Measurements from ENCODE around the gene KIAA0319L.
A peak's percentile ranks its signal among the peaks of the same experiment; 100 is the strongest.

KIAA0319L gene

DNA sequence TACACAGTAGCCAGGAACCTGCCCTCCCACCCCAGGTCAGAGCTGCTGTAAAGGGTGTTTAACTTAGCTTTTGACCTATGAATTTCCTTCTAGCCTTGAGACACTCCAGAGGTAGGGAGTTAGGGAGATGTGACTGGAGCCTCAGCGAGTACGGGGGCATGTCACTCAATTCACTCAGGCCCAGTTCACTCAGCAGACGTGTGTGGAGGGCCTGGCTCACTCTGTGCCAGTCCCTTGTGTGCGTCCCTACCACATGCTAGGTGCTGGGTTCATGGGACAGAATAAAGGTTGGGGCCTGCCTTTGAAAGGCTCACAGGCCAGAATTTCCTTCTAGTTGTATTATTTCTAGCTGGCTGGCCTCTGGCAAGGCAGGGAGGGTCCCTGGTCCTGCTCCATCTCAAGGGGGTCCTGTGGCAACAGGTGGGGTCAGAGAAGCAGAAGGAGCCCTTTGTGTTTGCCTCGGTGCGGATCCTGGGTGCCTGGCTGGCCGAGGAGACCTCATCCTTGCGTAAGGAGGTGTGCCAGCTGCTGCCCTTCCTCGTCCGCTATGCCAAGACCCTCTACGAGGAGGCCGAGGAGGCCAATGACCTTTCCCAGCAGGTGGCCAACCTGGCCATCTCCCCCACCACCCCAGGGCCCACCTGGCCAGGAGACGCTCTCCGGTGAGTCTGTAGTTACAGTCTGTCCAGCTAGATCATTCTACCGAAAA lies 4.9 kb upstream of the KIAA0319L start:
- DNase-seq (ENCODE audit: low read depth) = no peak

DNA sequence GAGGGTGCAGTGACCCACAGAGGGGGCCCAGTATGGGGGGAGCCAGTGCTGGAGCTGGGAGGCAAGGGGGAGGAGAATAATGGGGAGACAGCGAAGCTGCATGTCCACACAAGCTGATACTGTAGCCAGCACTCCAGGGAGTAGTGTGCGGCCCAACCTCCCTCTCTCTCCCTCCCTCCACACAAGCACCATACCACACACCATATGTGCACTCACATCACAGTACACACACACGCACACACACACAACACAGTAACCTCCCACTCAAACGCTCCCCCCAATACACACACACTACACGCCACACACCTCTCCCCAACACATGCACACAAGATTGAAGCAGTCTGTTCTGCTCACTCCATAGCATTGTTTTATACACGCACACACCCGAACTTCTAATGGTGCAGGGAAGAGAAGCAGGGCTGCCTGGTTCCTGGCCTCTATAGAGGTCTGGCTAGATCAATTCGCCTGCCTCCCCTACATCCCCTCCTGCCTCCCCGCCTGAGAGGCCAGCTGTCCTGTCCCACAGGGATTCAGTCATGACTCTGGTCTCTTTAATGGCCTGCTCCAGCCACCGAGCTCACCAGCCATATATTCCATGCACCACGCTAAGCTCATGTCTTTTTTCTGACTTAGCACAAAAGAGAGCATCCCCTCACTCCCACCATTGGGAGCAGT lies 4.2 kb upstream of the KIAA0319L start:
- no peak for DNase-seq (ENCODE audit: low read depth)

DNA sequence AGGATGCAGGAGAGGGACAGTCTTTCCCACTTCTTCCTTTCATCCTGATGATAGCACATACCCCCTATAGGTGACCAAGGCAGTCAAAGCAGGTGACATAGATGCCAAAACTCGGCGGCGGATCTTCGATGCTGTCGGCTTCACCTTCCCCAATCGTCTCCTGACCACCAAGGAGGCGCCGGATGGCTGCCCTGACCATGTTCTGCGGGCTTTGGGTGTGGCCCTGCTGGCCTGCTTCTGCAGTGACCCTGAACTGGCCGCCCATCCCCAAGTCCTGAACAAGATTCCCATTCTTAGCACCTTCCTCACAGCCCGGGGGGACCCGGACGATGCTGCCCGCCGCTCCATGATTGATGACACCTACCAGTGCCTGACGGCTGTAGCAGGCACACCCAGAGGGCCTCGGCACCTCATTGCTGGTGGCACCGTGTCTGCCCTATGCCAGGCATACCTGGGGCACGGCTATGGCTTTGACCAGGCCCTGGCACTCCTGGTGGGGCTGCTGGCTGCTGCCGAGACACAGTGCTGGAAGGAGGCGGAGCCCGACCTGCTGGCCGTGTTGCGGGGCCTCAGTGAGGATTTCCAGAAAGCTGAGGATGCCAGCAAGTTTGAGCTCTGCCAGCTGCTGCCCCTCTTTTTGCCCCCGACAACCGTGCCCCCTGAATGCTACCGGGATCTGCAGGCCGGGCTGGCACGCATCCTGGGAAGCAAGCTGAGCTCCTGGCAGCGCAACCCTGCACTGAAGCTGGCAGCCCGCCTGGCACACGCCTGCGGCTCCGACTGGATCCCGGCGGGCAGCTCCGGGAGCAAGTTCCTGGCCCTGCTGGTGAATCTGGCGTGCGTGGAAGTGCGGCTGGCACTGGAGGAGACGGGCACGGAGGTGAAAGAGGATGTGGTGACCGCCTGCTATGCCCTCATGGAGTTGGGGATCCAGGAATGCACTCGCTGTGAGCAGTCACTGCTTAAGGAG lies 3.3 kb upstream of the KIAA0319L start:
- DNase-seq (ENCODE audit: low read depth) = no peak

DNA sequence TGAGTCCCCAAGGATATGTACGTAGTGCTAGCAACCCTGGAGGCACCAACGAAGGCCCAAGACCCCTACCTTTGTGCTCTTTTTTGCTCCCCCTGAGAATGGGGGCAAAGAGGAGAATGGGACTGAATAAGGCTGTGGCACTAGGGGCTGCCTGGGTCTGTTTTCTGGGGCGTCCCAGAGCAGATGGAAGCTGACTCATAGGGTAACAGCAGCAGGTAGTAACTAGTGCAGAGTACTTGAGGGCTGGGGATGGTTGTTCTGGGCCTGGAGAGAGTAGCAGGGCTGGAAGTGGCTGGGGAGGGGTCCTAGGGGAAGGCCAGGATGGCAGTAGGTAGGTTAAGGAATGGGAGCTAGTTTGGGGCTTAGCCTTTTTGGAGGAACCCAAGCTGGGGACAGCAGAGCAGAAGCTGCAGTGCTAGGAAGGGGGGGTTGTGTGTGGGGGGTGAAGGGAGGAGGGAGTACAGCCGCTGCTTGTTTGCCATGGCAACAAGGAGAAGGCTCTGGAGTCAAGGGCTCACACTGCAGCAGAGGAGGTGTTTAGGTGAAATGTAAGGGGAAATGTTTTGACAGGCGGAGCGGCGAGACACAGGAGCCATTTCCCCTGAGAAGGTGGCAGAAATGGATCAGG lies 2.2 kb upstream of the KIAA0319L start:
- no peak for DNase-seq (ENCODE audit: low read depth)

DNA sequence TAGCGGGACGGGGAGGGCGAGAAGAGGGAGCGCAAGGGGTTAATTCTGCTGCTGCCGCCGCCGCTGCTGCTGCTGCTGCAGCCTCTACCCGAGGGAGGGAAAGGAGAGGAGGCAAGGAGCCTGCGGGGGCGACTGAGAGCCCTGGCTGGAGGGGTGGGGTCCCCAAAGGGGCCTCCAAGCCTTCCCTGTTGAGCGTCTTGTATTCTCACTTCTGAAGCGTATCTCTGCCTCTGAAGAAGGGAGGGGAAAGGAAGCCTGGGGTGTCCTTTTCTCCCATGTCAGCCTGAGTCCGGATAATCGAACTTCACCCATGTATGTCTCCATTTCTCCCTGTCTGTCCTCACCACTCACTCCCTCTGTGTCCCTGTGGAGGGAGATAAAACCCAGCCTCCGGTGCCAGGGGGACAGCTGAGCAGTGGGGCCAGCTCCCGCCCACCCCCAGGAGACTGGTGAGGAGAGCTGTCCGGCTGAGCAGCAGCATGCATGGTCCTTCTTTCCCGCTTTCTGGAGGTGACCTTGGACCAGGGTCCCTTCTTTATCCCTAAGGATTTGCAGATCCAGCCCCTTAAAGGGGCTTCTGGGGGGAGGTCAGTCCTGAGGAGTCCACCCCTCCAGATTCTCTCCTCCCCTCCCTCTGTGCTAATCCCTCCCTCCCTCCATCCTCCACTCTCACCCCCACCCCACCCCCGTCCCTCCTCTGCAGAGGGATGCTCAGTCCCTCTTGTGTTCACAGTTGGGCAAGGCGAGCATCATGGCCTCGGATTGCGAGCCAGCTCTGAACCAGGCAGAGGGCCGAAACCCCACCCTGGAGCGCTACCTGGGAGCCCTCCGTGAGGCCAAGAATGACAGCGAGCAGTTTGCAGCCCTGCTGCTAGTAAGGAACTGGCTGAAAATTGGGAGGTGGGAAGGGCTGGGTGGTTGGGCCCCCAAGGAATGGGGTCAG lies 1.4 kb upstream of the KIAA0319L start:
- DNase-seq (ENCODE audit: low read depth) = no peak

DNA sequence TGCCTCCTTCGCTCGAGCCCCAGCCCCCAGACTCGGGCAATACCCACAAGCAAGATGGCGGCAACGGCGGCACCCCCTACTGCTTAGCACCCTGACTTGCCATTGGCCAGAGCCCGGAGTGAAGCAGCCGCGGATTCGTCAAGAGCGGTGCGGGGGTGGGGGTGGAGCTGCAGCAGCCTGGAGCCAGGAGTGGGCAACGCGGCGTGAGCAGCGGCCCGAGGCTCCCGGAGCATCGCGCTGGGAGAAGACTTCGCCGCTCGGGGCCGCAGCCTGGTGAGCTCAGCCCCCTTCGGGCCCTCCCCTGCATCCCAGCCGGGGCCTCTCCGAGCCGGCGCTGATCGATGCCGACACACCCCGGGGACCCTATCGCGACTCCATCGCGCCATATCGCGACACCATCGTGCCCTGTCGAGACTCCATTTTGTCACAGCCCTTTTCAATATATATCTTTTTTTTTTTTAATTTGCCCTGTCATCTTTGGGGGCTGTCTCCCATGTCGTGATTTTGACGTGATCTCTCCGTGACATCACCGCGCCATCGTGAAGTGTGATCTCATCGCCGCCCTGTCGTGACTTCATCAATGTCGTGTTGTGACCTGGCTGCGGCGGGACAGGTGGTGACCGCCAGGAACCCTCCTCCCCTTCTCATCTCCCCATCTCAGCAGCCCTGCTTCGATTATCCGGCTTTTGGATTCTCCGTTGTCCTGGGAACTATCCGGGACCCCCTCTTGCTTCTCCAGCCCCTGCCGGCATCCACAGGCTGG lies 589 bp upstream of the KIAA0319L start, which contains the start of gene NCDN:
NCDN (plus strand) TSS at position 189 of the 763 bp plus-strand sequence; CDS start at position 581, 392 bp downstream.
- DNase-seq (ENCODE audit: low read depth) = peak; percentile 91

DNA sequence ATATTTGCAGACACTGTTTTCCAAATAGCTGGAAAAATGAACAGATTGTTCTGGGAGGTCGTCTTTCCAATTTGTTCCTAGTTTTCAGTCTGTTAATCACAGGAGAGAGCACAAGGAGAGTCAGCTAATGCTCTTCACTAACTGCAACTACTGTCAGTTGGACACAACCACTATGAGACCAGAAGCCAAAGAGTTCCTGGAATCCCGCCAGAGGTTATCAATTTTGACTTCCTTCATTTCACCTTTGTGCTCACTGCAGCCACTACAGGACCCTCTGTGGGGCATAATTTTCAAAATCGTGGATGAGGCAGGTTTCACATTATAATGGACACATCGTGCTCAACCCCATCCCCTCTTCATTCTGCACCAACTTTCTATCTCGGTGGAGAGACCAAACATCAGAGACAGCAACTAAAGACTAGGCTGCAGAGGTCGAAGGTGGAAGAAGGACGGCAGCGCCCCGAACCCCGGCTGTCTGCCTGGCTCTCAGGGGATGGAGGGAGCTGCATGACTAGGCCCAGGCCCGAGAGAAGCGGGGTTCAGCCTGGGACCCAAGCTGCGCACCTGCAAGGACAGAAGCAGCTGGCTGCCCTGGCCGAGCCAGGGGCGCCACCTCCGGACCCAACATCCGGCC lies 602 bp downstream of the KIAA0319L start:
- no peak for DNase-seq (ENCODE audit: low read depth)

DNA sequence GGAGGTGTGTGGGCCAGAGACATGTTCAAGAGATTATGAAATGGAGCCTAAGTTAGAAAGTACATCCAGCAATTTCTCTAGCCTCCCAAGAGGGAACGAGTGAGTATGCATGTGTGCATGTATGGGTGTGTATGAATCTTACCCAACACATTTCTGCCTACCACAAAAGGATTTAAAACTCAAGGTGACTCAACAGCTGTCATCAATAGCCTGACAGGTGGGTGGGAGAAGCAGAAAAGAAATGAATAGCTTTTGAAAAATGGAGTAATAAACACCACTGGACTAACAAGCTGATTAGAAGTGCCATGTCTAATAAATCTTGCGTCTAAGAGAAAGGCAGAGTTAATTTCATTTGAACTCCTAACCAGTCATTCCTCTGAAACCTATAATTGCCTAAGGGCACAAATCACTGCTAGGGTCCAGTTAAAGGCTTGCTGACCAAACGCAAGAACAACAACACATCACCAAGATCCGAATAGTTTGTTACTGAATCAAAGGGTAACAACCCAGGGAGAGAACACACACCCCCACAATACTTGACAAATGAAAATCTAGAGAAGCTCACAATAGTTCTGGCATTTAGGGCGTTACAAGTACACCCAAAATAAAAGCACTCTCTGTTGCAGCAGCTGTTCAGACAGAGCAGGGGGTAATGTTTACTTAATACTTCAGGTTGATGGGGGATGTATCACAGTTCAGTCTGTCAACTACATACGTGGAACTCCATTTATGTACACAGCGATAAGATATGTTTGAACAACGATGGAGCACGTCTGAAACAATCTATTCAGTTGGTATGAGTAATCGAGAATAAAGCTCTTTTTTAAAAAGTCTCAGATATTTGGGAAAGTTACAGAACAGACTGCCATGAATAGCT lies 1.4 kb downstream of the KIAA0319L start:
- no peak for DNase-seq (ENCODE audit: low read depth)

DNA sequence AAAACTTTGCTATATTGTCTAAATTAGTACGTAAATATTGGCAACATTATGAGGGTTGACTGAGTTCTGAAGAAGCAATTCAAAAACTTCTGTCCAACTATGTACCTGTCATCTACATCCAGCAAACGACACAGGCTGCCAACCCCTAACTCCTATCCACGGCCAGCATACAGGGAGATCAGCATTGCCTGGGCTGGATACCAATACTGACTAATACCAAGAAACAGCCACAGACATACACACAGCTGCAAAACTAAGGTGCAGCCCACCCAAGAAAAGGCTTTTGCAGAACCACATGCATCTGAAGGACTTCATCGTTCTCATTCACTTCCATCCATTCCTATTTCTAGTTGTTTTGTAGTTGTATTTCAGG lies 2.0 kb downstream of the KIAA0319L start:
- DNase-seq (ENCODE audit: low read depth) = no peak

DNA sequence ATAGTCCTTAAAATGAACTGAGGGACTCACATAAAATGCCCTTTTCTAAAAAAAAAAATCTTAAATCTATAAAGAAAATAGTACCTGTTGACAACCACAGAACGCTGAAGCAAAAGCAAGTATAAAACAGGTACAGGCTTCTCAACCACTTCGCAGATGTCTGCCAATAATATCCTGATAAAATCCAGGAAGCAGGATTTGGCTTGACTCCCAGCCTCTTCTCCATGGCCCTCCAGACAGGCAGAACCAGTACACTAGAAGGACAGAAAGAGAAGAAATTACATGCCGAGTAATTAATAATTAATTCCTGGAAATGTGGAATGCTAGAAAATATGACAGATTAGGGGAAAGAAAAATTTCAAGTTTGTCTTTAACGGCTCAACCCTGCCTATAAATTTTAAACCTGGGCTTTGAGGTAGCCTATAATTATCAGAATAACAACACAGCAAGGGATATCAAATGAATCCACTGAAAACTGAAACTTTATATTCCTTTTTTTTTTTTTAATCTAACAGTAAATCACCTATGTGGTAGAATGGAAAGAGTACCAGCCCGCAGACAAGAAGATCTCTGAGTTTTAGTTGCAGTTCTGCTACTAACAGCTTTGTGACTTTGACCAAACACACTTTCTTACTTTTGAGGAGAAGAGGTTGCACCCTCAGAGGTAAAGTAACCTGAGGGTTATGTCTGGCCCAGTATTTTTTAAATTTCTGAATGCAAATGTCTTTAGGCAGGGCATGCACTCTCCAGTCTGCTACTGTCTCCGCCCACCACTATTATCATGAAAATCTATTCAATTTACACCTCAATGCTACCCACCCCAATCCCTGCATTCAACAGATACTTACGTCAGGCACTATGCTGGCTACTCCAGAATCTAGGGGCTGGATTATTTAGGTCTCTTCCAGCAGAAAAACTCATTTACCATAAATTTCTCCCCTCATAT lies 2.7 kb downstream of the KIAA0319L start:
- no peak for DNase-seq (ENCODE audit: low read depth)

DNA sequence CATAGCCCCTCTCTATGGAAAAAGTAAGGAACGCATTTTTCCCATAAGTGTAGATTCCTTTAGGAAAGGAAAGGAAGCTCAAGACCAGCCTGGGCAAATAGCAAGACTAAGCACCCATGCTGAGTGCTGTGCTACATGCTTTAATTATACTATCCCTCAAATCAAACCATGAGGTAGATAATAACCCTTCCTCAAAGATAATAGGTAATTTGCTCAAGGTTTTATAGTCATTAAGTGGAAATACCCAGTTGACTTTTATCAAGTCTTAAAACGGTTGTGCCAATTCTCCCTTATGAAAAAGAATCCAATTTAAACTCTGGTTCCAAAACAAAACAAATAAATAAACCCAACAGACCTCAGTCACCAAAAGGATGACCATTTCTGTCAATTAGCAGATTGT lies 3.4 kb downstream of the KIAA0319L start:
- DNase-seq (ENCODE audit: low read depth) = no peak

DNA sequence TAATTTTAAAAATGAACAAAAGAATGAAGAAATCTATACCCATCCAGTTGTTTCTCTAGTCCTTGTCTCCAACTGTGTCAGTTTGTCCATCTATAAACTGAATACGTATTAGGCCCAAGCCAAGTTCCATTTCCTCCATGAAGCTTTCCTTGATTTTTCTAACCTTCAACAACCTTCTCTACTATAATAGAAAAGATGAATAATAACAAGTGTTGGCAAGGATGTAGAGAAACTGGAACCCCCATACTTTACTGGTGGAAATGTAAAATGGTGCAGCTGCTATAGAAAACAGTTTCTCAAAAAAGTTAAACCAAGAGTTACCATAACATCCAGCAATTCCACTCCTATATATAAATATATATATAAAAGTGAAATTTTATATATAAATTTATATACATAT lies 10.6 kb downstream of the KIAA0319L start:
- DNase-seq (ENCODE audit: low read depth) = no peak

DNA sequence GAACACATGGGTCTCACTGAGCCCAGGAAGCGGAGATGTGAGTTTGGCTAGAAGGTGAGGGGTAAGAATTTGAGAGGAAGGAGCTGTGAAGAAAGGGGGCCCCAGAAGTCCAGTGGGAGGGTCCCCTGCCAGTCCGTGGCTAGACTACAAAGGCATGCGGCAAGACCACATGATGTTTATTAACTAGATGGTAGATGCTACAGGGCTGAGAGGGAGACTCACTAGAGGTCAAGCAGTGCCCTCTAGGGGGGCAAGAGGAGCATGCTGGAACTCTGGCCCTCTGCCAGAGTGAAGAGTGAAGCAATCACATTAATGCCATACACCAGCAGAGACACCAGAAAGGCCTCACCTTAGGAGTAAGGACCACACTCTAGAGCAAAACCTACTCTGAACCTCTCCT lies 12.2 kb downstream of the KIAA0319L start:
- no peak for DNase-seq (ENCODE audit: low read depth)

DNA sequence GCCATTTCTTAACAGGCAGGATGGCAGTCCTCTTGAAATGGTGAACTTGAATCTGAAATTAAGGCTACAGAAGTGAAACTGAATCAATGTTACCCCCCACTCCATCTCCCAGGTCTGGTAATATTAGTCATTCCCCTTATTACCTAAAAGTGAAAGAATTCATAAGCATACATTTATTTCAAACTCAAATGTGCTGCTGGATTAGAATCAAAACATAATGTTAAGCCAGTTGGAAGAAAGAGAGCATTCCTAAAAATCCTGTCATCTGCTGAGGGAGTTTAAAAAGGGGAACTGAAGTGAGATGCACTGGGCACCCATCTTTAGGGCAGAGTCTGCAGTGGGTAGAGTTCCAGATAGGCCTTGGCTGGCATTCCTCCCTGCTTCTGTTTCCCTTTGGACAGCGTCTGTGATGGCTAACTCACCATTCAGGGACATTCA lies 17.4 kb downstream of the KIAA0319L start:
- DNase-seq (ENCODE audit: low read depth) = no peak

DNA sequence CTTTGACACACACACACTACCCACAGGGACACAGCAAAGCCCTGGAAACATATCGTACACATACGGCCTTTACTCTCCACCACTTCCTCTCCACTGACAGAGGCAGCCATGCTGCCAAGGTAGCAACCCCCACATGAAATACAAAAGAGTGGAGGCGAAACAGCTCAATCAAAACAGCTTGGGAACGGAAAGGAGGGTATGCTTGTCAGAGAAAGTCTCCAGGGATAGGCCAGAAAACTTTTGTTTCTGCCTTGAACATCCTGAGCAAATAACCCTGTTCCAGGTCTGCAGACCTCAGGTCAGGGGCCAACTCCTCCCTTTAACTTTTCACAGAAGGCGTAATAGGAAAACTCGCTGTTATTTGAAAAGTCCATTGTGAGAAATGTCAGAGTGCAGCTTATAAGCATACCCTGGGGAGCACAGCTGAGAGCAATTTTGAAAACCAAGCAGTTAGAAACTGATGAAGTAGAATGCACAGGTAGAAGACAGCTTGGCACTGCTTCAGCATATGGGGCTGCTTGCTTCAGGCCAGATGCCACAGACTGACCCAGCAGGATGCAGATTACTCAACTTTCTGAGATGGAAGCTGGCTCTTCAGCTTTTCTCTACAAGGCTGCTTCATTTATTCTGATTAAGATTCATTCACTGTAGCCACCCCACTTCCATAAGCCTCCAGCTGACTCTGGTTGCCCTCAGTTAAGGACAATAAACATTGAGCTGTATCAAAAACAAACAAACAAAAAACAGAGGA lies 18.0 kb downstream of the KIAA0319L start:
- no peak for DNase-seq (ENCODE audit: low read depth)

DNA sequence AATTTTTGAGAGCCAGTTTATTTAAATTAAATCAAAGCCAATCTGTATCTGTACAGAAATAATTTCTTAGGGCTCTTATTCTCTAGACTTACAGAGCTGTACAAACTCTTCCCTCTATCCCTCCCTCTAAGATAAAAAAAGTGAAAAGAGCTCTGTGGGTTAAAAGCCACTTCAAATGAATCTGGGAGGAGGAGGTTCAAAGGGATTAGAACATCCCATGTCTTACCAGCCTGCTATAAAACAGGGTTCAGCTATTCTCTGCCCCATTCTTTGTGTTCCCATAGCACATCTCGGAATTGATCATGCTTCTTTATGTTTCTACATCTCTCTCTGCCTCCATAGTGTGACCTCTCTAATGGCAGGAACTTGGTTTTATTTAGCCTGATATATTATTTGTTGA lies 19.4 kb downstream of the KIAA0319L start:
- DNase-seq (ENCODE audit: low read depth) = no peak

Data from stimulated activated CD8-positive, alpha-beta memory T cell treated with anti-CD3 and anti-CD28 coated beads, Interleukin-7, amount 100 ng/mL, for 24 hours (primary cell).